ENCODE results near the gene SCRN2.
A peak's percentile ranks its signal among the peaks of the same experiment; 100 is the strongest.

The SCRN2 gene

GRCh38 chr17:47840742-47841487 is at the start of gene SCRN2:
TSS of gene SCRN2 (minus strand) at chr17:47841273. CDS start at chr17:47840843, 430 bp downstream.
- TF ChIP-seq CTCF (conservative IDR thresholded peaks at IDR 0.05; ENCODE audit: low read length), result peak; percentile 84
- peak within 1 kb of the TSS; percentile 93 for H3K4me3 ChIP-seq (ENCODE audit: low read length)
- peak; percentile 78 for DNase-seq (ENCODE audit: low read depth)

- no peak overlapping the region for H3K4me3 ChIP-seq (ENCODE audit: low read length)
- peak; percentile 79 for DNase-seq (ENCODE audit: low read depth)
- TF ChIP-seq CTCF (conservative IDR thresholded peaks at IDR 0.05; ENCODE audit: low read length), result peak; percentile 86
Measured at GRCh38 chr17:47889734-47890529, 48.9 kb upstream of the SCRN2 start.

GRCh38 chr17:47888293-47888692 is 47.2 kb upstream of the SCRN2 start:
- DNase-seq (ENCODE audit: low read depth), result no peak
- H3K4me3 ChIP-seq (ENCODE audit: low read length), result no peak overlapping the region
- no peak for TF ChIP-seq CTCF (conservative IDR thresholded peaks at IDR 0.05; ENCODE audit: low read length)

- no peak for DNase-seq (ENCODE audit: low read depth)
- TF ChIP-seq CTCF (conservative IDR thresholded peaks at IDR 0.05; ENCODE audit: low read length), result no peak
- no peak overlapping the region for H3K4me3 ChIP-seq (ENCODE audit: low read length)
Measured at GRCh38 chr17:47884905-47885730, 44.0 kb upstream of the SCRN2 start.

- DNase-seq (ENCODE audit: low read depth), result no peak
- no peak for TF ChIP-seq CTCF (conservative IDR thresholded peaks at IDR 0.05; ENCODE audit: low read length)
- no peak overlapping the region for H3K4me3 ChIP-seq (ENCODE audit: low read length)
Measured at GRCh38 chr17:47884427-47884740, 43.3 kb upstream of the SCRN2 start.

- DNase-seq (ENCODE audit: low read depth), result no peak
- no peak overlapping the region for H3K4me3 ChIP-seq (ENCODE audit: low read length)
- TF ChIP-seq CTCF (conservative IDR thresholded peaks at IDR 0.05; ENCODE audit: low read length), result no peak
Measured at GRCh38 chr17:47883589-47884426, 42.7 kb upstream of the SCRN2 start.

Data from AG10803 (cell line).